Immature natural killer cell (primary cell): ENCODE results near the gene DTNA. TPM values are rescaled to one million over a fixed set of nuclear protein-coding genes. Genes with fewer than 3 reads are reported as not detected.

Experiments
- DNase-seq, 3 donors: peaks; one replicate each; pipeline ENCODE4 v3.0.0; 2022; ENCODE audit warnings: mixed read lengths in 1 of 3
- H3K27ac Mint-ChIP-seq, 6 donors: one replicate each; pipeline ENCODE4 v1.8.0; 2020; ENCODE audit warnings: mixed read lengths in 6 of 6, mild to moderate bottlenecking in 5 of 6, inconsistent platforms in 4 of 6, moderate library complexity in 3 of 6
- H3K27me3 Mint-ChIP-seq, 3 donors: one replicate each; pipeline ENCODE4 v1.8.0; 2020 to 2021; ENCODE audit warnings: low read depth in 3 of 3, mild to moderate bottlenecking in 3 of 3, mixed read lengths in 3 of 3, moderate library complexity in 3 of 3, inconsistent platforms in 1 of 3
- H3K36me3 Mint-ChIP-seq, 3 donors: one replicate each; pipeline ENCODE4 v1.8.0; 2020; ENCODE audit warnings: mixed read lengths in 3 of 3, inconsistent platforms in 2 of 3, mild to moderate bottlenecking in 2 of 3
- H3K4me1 Mint-ChIP-seq, 2 donors: one replicate each; pipeline ENCODE4 v1.8.0; 2020; ENCODE audit warnings: inconsistent platforms in 2 of 2, mild to moderate bottlenecking in 2 of 2, mixed read lengths in 2 of 2, moderate library complexity in 1 of 2
- H3K4me3 Mint-ChIP-seq, 5 donors: one replicate each; pipeline ENCODE4 v1.8.0; 2020; ENCODE audit warnings: mild to moderate bottlenecking in 5 of 5, mixed read lengths in 5 of 5, inconsistent platforms in 3 of 5, moderate library complexity in 3 of 5
- H3K9me3 Mint-ChIP-seq, 6 donors: one replicate each; pipeline ENCODE4 v1.8.0; 2020; ENCODE audit warnings: mild to moderate bottlenecking in 6 of 6, mixed read lengths in 6 of 6, inconsistent platforms in 4 of 6, moderate library complexity in 3 of 6
- polyA plus RNA-seq, 3 donors: library from polyadenylated mRNA; unstranded; fragments of 300-500 nt; fragmentation: Illumina TruSeq; gene quantifications; one replicate each; pipeline ENCODE4 v1.2.3, GENCODE V29; 2021

The DTNA gene
- polyA plus RNA-seq, 3 donors from 2014 or later: 0.49 TPM; not detected in 2

- H3K27me3 Mint-ChIP-seq: peaks cover 3 to 10% (median 8%) of the 10 kb centered on the region in 3 donors
- DNase-seq: no peak
- no peak overlapping the region for H3K4me3 Mint-ChIP-seq
- H3K27ac Mint-ChIP-seq: no peak overlapping the region
- no peaks in the 10 kb centered on the region for H3K4me1 Mint-ChIP-seq
- no peaks in the 10 kb centered on the region for H3K36me3 Mint-ChIP-seq
- peaks cover 0 to 5% (median 0%) of the 10 kb centered on the region in 6 donors for H3K9me3 Mint-ChIP-seq
These were observed 213.8 kb downstream of the DTNA start for GRCh38 chr18:34923911-34924310.

GRCh38 chr18:34926683-34927082, 216.6 kb downstream of the DTNA start:
- no peak for DNase-seq
- no peaks in the 10 kb centered on the region for H3K4me1 Mint-ChIP-seq
- H3K27ac Mint-ChIP-seq: no peak overlapping the region
- H3K9me3 Mint-ChIP-seq: peaks cover 0 to 2% (median 0%) of the 10 kb centered on the region in 6 donors
- peaks cover 2 to 10% (median 5%) of the 10 kb centered on the region in 3 donors for H3K27me3 Mint-ChIP-seq
- H3K4me3 Mint-ChIP-seq: no peak overlapping the region
- no peaks in the 10 kb centered on the region for H3K36me3 Mint-ChIP-seq

GRCh38 chr18:34928088-34928753, 218.1 kb downstream of the DTNA start:
- peaks cover 0 to 3% (median 0%) of the 10 kb centered on the region in 3 donors for H3K36me3 Mint-ChIP-seq
- peaks cover 2 to 5% (median 3%) of the 10 kb centered on the region in 3 donors for H3K27me3 Mint-ChIP-seq
- no peaks in the 10 kb centered on the region for H3K4me1 Mint-ChIP-seq

GRCh38 chr18:34928754-34929335, 218.7 kb downstream of the DTNA start:
- Mint-ChIP-seq H3K27me3 (peaks cover 0 to 5% (median 2%) of the 10 kb centered on the region in 3 donors), H3K27ac (no peak overlapping the region), H3K9me3 (peaks cover 0 to 2% (median 0%) of the 10 kb centered on the region in 6 donors), H3K4me1 (no peaks in the 10 kb centered on the region), H3K36me3 (peaks cover 0 to 3% (median 0%) of the 10 kb centered on the region in 3 donors), H3K4me3 (no peak overlapping the region)
- DNase-seq: no peak

More at GRCh38 chr18:34928088-34928753, 218.1 kb downstream of the DTNA start:
- Mint-ChIP-seq H3K9me3 (peaks cover 0 to 2% (median 0%) of the 10 kb centered on the region in 6 donors), H3K27ac (no peak overlapping the region), H3K4me3 (no peak overlapping the region)
- no peak for DNase-seq

- peaks cover 0 to 3% (median 0%) of the 10 kb centered on the region in 3 donors for H3K36me3 Mint-ChIP-seq
- H3K4me1 Mint-ChIP-seq: no peaks in the 10 kb centered on the region
- DNase-seq: no peak
- peaks cover 0 to 5% (median 2%) of the 10 kb centered on the region in 3 donors for H3K27me3 Mint-ChIP-seq
- H3K27ac Mint-ChIP-seq: no peak overlapping the region
- H3K9me3 Mint-ChIP-seq: peaks cover 0 to 2% (median 0%) of the 10 kb centered on the region in 6 donors
- H3K4me3 Mint-ChIP-seq: no peak overlapping the region
These were observed 219.3 kb downstream of the DTNA start for GRCh38 chr18:34929336-34929780.

- no peaks in the 10 kb centered on the region for H3K4me1 Mint-ChIP-seq
- no peak overlapping the region for H3K27ac Mint-ChIP-seq
- peaks cover 0 to 3% (median 0%) of the 10 kb centered on the region in 3 donors for H3K36me3 Mint-ChIP-seq
- no peak for DNase-seq
- H3K9me3 Mint-ChIP-seq: no peaks in the 10 kb centered on the region
- H3K4me3 Mint-ChIP-seq: no peak overlapping the region
- H3K27me3 Mint-ChIP-seq: peaks cover under 1 to 2% (median under 1%) of the 10 kb centered on the region in 3 donors
These were observed 222.3 kb downstream of the DTNA start for GRCh38 chr18:34932363-34932762.

GRCh38 chr18:34932792-34933466, 222.8 kb downstream of the DTNA start:
- Mint-ChIP-seq H3K36me3 (peaks cover 0 to 3% (median 0%) of the 10 kb centered on the region in 3 donors), H3K9me3 (no peaks in the 10 kb centered on the region), H3K27me3 (peaks cover 3 to 4% (median 4%) of the 10 kb centered on the region in 3 donors), H3K4me1 (no peaks in the 10 kb centered on the region), H3K27ac (no peak overlapping the region), H3K4me3 (no peak overlapping the region)
- no peak for DNase-seq

GRCh38 chr18:34933909-34934661, 224.0 kb downstream of the DTNA start:
- H3K9me3 Mint-ChIP-seq: no peaks in the 10 kb centered on the region
- no peak for DNase-seq
- no peaks in the 10 kb centered on the region for H3K4me1 Mint-ChIP-seq
- H3K27ac Mint-ChIP-seq: no peak overlapping the region
- H3K27me3 Mint-ChIP-seq: peaks cover 2 to 4% (median 4%) of the 10 kb centered on the region in 3 donors
- H3K36me3 Mint-ChIP-seq: peaks cover 0 to 3% (median 0%) of the 10 kb centered on the region in 3 donors
- H3K4me3 Mint-ChIP-seq: no peak overlapping the region

GRCh38 chr18:34936772-34937171, 226.7 kb downstream of the DTNA start:
- no peaks in the 10 kb centered on the region for H3K4me1 Mint-ChIP-seq

GRCh38 chr18:34938090-34938489, 228.0 kb downstream of the DTNA start:
- H3K27me3 Mint-ChIP-seq: peaks cover 2 to 10% (median 6%) of the 10 kb centered on the region in 3 donors
- no peak for DNase-seq
- H3K27ac Mint-ChIP-seq: no peak overlapping the region
- peaks cover 0 to 4% (median 0%) of the 10 kb centered on the region in 3 donors for H3K36me3 Mint-ChIP-seq
- H3K4me3 Mint-ChIP-seq: no peak overlapping the region
- H3K4me1 Mint-ChIP-seq: no peaks in the 10 kb centered on the region
- H3K9me3 Mint-ChIP-seq: no peaks in the 10 kb centered on the region

More at GRCh38 chr18:34936772-34937171, 226.7 kb downstream of the DTNA start:
- no peak for DNase-seq
- H3K9me3 Mint-ChIP-seq: no peaks in the 10 kb centered on the region
- peaks cover 2 to 8% (median 4%) of the 10 kb centered on the region in 3 donors for H3K27me3 Mint-ChIP-seq
- H3K27ac Mint-ChIP-seq: no peak overlapping the region
- no peak overlapping the region for H3K4me3 Mint-ChIP-seq
- H3K36me3 Mint-ChIP-seq: peaks cover 0 to 3% (median 0%) of the 10 kb centered on the region in 3 donors
